SK-N-SH treated with all-trans-retinoic acid at 6 μM for 48 hours (cell line): ENCODE results near the gene CNOT6L.

Source experiments
- ESRRG ChIP-seq: fragments of 250-450 bp; sonication (Bioruptor Pico); IDR thresholded peaks from 2 replicates; pipeline ENCODE4 v1.6.1; 2021; ENCODE audit warnings: mild to moderate bottlenecking
- GLIS3 ChIP-seq: fragments of 250-450 bp; sonication (Bioruptor Pico); IDR thresholded peaks from 2 replicates; pipeline ENCODE4 v1.5.0; 2020; ENCODE audit warnings: mild to moderate bottlenecking, moderate library complexity
- OSR1 ChIP-seq: fragments of 250-450 bp; sonication (Bioruptor Pico); IDR thresholded peaks from 2 replicates; pipeline ENCODE4 v1.8.0; 2022; ENCODE audit warnings: moderate library complexity, mild to moderate bottlenecking, inconsistent platforms
- PATZ1 ChIP-seq: fragments of 250-450 bp; sonication (Bioruptor Pico); IDR thresholded peaks from 2 replicates; pipeline ENCODE4 v1.8.0; 2020; ENCODE audit warnings: mild to moderate bottlenecking, moderate library complexity, borderline replicate concordance
- RARB ChIP-seq: fragments of 250-450 bp; sonication (Bioruptor Pico); IDR thresholded peaks from 2 replicates; pipeline ENCODE4 v1.8.0; 2021; ENCODE audit warnings: mild to moderate bottlenecking, moderate library complexity
- ZFP3 ChIP-seq: fragments of 250-450 bp; sonication (Bioruptor Pico); IDR thresholded peaks from 2 replicates; pipeline ENCODE4 v1.5.0; 2020; ENCODE audit warnings: mild to moderate bottlenecking, moderate library complexity

GRCh38 chr4:77761595-77761994, 57.6 kb downstream of the CNOT6L start:
- TF ChIP-seq OSR1 (CRISPR knock-in tag) (no peak), PATZ1 (no peak), GLIS3 (CRISPR knock-in tag) (no peak), ZFP3 (CRISPR knock-in tag) (no peak), ESRRG (CRISPR knock-in tag) (no peak), RARB (no peak)
